Measurements from ENCODE around the gene SLU7.

DNA sequence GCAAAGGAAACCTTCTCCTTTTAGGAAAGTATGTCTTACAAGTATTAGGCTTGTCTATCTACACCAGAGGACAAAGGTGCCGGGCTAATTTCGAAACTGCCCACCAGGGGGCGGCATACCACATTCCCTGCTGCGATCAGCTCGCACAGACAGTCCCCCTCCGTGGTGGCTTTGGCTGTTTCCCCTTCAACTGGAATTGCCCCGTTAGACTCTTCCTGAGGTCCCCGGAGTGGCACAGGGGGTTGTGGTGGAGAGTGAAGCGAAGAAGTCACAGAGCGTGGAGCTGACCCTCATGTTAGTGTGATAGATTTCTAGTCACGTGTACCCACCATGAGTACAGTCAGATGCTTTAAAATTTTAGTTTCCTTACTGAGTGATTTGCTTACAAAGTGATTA lies 20.3 kb upstream of the SLU7 start:
- TF ChIP-seq POLR2A (IDR thresholded peaks at IDR 0.05; ENCODE audit: low read depth, low read length) (no peak), POLR2AphosphoS5 (IDR thresholded peaks at IDR 0.05; ENCODE audit: low read depth, low read length) (no peak), TAF1 (IDR thresholded peaks at IDR 0.05; ENCODE audit: low read depth, low read length) (no peak), SPI1 (IDR thresholded peaks at IDR 0.05; ENCODE audit: low read depth, low read length) (no peak), POU2F2 (IDR thresholded peaks at IDR 0.05; ENCODE audit: low read depth, low read length) (no peak), PAX5 (IDR thresholded peaks at IDR 0.05; ENCODE audit: insufficient read depth, low read length, severe bottlenecking) (no peak)
